ENCODE measurements around the gene SGK2.

- TF ChIP-seq REST (IDR thresholded peaks at IDR 0.05; ENCODE audit: insufficient read depth in 1 of 2, low read depth in 2 of 2, low read length in 2 of 2) (no peak), SIN3A (IDR thresholded peaks at IDR 0.05; ENCODE audit: borderline replicate concordance, insufficient read depth, low read length) (no peak), TAF1 (IDR thresholded peaks at IDR 0.05; ENCODE audit: borderline replicate concordance, insufficient read depth, low read length) (no peak), FOXP2 (optimal IDR thresholded peaks at IDR 0.05; ENCODE audit: borderline replicate concordance, extremely low read depth, extremely low read length, insufficient read depth) (no peak), POLR2AphosphoS5 (IDR thresholded peaks at IDR 0.05; ENCODE audit: low read depth, low read length) (no peak)
Observed at GRCh38 chr20:43520074-43520630, 38.7 kb upstream of the SGK2 start.
